Lower leg skin (tissue), 3 donors: ENCODE data around the gene NFASC.

Experiments
- POLR2A ChIP-seq, 2 donors: fragments of 450-650 bp; IDR thresholded peaks; one replicate each; pipeline ENCODE4 v1.6.1; 2016 to 2017; ENCODE audit warnings: antibody characterized with exemption in 2 of 2, mild to moderate bottlenecking in 1 of 2, moderate library complexity in 1 of 2
- TF ChIP-seq, protein P1 (sequence below), 3 donors: fragments of 450-650 bp; IDR thresholded peaks; one replicate each; pipeline ENCODE4 v1.5.1; 2016; ENCODE audit warnings: antibody characterized with exemption in 3 of 3, mild to moderate bottlenecking in 3 of 3, moderate library complexity in 2 of 3

DNA sequence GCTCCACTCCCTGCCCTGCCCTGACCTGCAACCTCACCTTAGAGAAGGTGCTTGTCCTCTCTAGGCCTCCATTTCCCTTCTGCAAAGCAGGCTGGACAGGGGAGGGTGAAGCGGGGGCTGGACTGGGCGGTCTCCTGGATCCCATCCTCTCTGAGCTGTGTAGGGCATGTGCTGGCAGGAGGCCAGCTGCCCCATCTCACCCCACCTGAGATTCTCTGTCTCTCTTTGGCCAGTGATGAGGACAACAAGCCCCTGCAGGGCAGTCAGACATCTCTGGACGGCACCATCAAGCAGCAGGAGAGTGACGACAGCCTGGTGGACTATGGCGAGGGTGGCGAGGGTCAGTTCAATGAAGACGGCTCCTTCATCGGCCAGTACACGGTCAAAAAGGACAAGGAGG, 145.4 kb downstream of the NFASC start:
- TF ChIP-seq, protein P1, sequence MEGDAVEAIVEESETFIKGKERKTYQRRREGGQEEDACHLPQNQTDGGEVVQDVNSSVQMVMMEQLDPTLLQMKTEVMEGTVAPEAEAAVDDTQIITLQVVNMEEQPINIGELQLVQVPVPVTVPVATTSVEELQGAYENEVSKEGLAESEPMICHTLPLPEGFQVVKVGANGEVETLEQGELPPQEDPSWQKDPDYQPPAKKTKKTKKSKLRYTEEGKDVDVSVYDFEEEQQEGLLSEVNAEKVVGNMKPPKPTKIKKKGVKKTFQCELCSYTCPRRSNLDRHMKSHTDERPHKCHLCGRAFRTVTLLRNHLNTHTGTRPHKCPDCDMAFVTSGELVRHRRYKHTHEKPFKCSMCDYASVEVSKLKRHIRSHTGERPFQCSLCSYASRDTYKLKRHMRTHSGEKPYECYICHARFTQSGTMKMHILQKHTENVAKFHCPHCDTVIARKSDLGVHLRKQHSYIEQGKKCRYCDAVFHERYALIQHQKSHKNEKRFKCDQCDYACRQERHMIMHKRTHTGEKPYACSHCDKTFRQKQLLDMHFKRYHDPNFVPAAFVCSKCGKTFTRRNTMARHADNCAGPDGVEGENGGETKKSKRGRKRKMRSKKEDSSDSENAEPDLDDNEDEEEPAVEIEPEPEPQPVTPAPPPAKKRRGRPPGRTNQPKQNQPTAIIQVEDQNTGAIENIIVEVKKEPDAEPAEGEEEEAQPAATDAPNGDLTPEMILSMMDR (IDR thresholded peaks at IDR 0.05), result no peak
- TF ChIP-seq POLR2A (IDR thresholded peaks at IDR 0.05), result no peak
